Liver (tissue), 9 donors: ENCODE measurements around the gene ROPN1L. TPM values are rescaled to one million over a fixed set of nuclear protein-coding genes. Genes with fewer than 3 reads are reported as not detected.

Experiments
- DNase-seq: peaks from one replicate; pipeline ENCODE4 v3.0.0-alpha.2; 2017; ENCODE audit warnings: low spot score
- H3K27ac ChIP-seq, 2 donors: one replicate each; pipeline ENCODE4 v1.7.0; 2013; ENCODE audit warnings: inconsistent platforms in 2 of 2, low read length in 2 of 2, control low read depth in 1 of 2, low read depth in 1 of 2, mild to moderate bottlenecking in 1 of 2
- H3K27me3 ChIP-seq, 4 donors: one replicate each; pipeline versions ENCODE4 v1.6.1 to v1.7.0; 2013; ENCODE audit warnings: low read length in 3 of 4, inconsistent platforms in 1 of 4, mild to moderate bottlenecking in 1 of 4, moderate library complexity in 1 of 4; ENCODE audit not compliant: control insufficient read depth in 4 of 4, insufficient read depth in 4 of 4
- H3K36me3 ChIP-seq, 4 donors: one replicate each; pipeline versions ENCODE4 v1.6.1 to v1.7.0; 2013; ENCODE audit warnings: low read length in 3 of 4, mild to moderate bottlenecking in 3 of 4, low read depth in 1 of 4, moderate library complexity in 1 of 4; ENCODE audit not compliant: control insufficient read depth in 4 of 4, insufficient read depth in 3 of 4
- H3K4me1 ChIP-seq, 4 donors: one replicate each; pipeline versions ENCODE4 v1.6.1 to v1.7.0; 2013; ENCODE audit warnings: low read length in 3 of 4, mild to moderate bottlenecking in 3 of 4, moderate library complexity in 1 of 4; ENCODE audit not compliant: control insufficient read depth in 4 of 4, insufficient read depth in 4 of 4
- H3K4me3 ChIP-seq, 3 donors: one replicate each; pipeline versions ENCODE4 v1.6.1 to v1.7.0; 2013; ENCODE audit warnings: low read length in 3 of 3, control low read depth in 1 of 3, low read depth in 1 of 3, mild to moderate bottlenecking in 1 of 3
- H3K9ac ChIP-seq, 2 donors: one replicate each; pipeline ENCODE4 v1.7.0; 2013; ENCODE audit warnings: low read length in 2 of 2, mild to moderate bottlenecking in 2 of 2, moderate library complexity in 2 of 2, control low read depth in 1 of 2, low read depth in 1 of 2
- H3K9me3 ChIP-seq, 4 donors: one replicate each; pipeline versions ENCODE4 v1.6.1 to v1.7.0; 2013; ENCODE audit warnings: low read length in 3 of 4; ENCODE audit not compliant: control insufficient read depth in 4 of 4
- ATF3 ChIP-seq: IDR thresholded peaks from 2 replicates; pipeline ENCODE4 v1.6.1; 2016; ENCODE audit warnings: antibody characterized with exemption
- EGR1 ChIP-seq, 2 donors: IDR thresholded peaks; 2 replicates each; pipeline ENCODE4 v1.6.1; 2016 to 2018; ENCODE audit warnings: antibody characterized with exemption in 2 of 2, low read depth in 2 of 2
- FOXA1 ChIP-seq: IDR thresholded peaks from 2 replicates; pipeline ENCODE4 v1.6.1; 2016; ENCODE audit warnings: antibody characterized with exemption
- FOXA2 ChIP-seq: IDR thresholded peaks from 2 replicates; pipeline ENCODE4 v1.6.1; 2016; ENCODE audit warnings: antibody characterized with exemption
- GABPA ChIP-seq, 2 donors: IDR thresholded peaks in 1 of 2; conservative IDR thresholded peaks in 1 of 2; 2 replicates each; pipeline ENCODE4 v1.6.1; 2016; ENCODE audit warnings: antibody characterized with exemption in 2 of 2, mild to moderate bottlenecking in 1 of 2, moderate library complexity in 1 of 2
- HNF4A ChIP-seq, 2 donors: conservative IDR thresholded peaks; 2 replicates each; pipeline ENCODE4 v1.6.1; 2016; ENCODE audit warnings: antibody characterized with exemption in 2 of 2, mild to moderate bottlenecking in 2 of 2
- HNF4G ChIP-seq: IDR thresholded peaks from 2 replicates; pipeline ENCODE4 v1.6.1; 2016; ENCODE audit warnings: antibody characterized with exemption
- JUND ChIP-seq, 2 donors: IDR thresholded peaks; 2 replicates each; pipeline ENCODE4 v1.6.1; 2016; ENCODE audit warnings: antibody characterized with exemption in 2 of 2
- NR2F2 ChIP-seq: IDR thresholded peaks from 2 replicates; pipeline ENCODE4 v1.6.1; 2016; ENCODE audit warnings: antibody characterized with exemption
- RAD21 ChIP-seq, 2 donors: IDR thresholded peaks; 2 replicates each; pipeline ENCODE4 v1.6.1; 2016; ENCODE audit warnings: antibody characterized with exemption in 2 of 2, mild to moderate bottlenecking in 2 of 2
- RXRA ChIP-seq, 2 donors: IDR thresholded peaks; 2 replicates each; pipeline ENCODE4 v1.6.1; 2017 to 2018; ENCODE audit warnings: antibody characterized with exemption in 2 of 2, mild to moderate bottlenecking in 1 of 2
- SP1 ChIP-seq: IDR thresholded peaks from 2 replicates; pipeline ENCODE4 v1.6.1; 2018; ENCODE audit warnings: antibody characterized with exemption, mild to moderate bottlenecking
- YY1 ChIP-seq: IDR thresholded peaks from 2 replicates; pipeline ENCODE4 v1.6.1; 2016; ENCODE audit warnings: antibody characterized with exemption, mild to moderate bottlenecking
- whole genome bisulfite sequencing: extraction: QIAGEN DNeasy Blood & Tissue Kit; methylation state at CpG from one replicate; pipeline ENCODE4 v1.1.7; 2013; 5-methylcytosine and 5-hydroxymethylcytosine counted together
- polyA plus RNA-seq, 2 donors: library from polyadenylated mRNA; stranded (reverse) in 1 of 2; unstranded in 1 of 2; fragments of 200-250 nt in 1 of 2; fragments of >200 nt in 1 of 2; fragmentation: Nextera tagmentation in 1 of 2; extraction: Ambion mirVana in 1 of 2; gene quantifications; one replicate each; pipeline versions ENCODE4 v1.2.1 to v1.2.3, GENCODE V29; 2013 to 2015
- total RNA-seq, 2 donors: library from RNA; depleted of rRNA; stranded (reverse); fragments of >200 nt; gene quantifications; one replicate each; pipeline ENCODE4 v1.2.3, GENCODE V29; 2014
- TF ChIP-seq, protein P1 (sequence below): IDR thresholded peaks from 2 replicates; pipeline ENCODE4 v1.6.1; 2016; ENCODE audit warnings: antibody characterized with exemption, mild to moderate bottlenecking
- donor health status: healthy.
- donor health status: healthy.
- donor health status: healthy.
- donor health status: healthy.
- donor health status: healthy.

ROPN1L gene
- total and polyA plus RNA-seq, 4 donors: 0.25 to 1.3 (median 0.87) TPM

DNA sequence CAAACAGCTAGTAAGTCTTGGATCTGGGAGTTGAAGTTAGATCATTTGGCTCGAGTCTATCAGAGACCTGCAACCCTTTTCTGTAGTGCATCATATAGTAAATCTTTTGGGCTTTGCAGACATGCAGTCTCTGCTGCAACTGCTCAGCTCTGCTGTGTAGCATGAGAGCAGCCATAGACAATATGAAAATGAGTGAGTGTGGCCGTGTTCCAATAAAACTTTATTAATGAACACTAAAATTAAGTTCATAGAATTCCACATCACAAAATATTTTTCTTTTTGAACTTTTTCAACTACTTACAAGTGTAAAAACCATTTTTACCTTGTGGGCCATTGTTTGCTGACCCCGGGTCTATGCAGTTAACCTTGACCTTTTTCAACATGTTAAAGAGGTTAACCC is 35.2 kb downstream of the ROPN1L start:
- TF ChIP-seq JUND (IDR thresholded peaks at IDR 0.05): no peak
- no peak for TF ChIP-seq SP1
- no peak for TF ChIP-seq RAD21 (IDR thresholded peaks at IDR 0.05)
- TF ChIP-seq HNF4G: no peak
- no peak for TF ChIP-seq NR2F2
- no peak for TF ChIP-seq FOXA1
- Histone ChIP-seq H3K9ac (no peak overlapping the region), H3K4me3 (no peak overlapping the region), H3K9me3 (peaks cover 0 to 5% (median 2%) of the 10 kb centered on the region in 4 donors), H3K27ac (no peak overlapping the region), H3K36me3 (no peaks in the 10 kb centered on the region), H3K4me1 (no peaks in the 10 kb centered on the region), H3K27me3 (no peaks in the 10 kb centered on the region)
- 79% methylated on average over 3 of the region's 3 CpGs for WGBS
- no peak for DNase-seq

DNA sequence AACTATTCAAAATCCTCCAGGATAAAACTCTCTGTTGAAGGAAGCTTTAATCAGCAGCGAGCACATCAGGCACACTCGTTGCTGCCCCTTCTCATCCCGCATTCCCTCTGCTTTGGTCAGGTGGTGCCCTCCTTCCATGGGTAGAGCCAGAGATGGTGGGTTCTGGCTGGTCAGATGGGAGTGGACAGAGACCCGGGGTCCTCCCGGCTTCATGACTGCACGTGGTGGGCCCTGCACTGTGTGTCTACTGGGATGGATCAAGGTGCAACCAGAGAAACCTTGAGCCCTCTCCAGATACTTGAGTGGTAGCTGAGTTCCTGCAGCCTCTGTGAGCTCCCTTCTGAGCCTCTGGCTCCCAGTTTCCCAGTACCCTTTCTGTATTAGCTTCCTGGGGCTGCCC is 36.3 kb downstream of the ROPN1L start:
- Histone ChIP-seq H3K4me1 (no peaks in the 10 kb centered on the region), H3K27me3 (no peaks in the 10 kb centered on the region), H3K27ac (no peak overlapping the region), H3K9ac (no peak overlapping the region), H3K9me3 (peaks cover 0 to 5% (median 2%) of the 10 kb centered on the region in 4 donors), H3K4me3 (no peak overlapping the region), H3K36me3 (no peaks in the 10 kb centered on the region)
- TF ChIP-seq HNF4A (conservative IDR thresholded peaks at IDR 0.05): no peak
- no peak for TF ChIP-seq EGR1 (IDR thresholded peaks at IDR 0.05; ENCODE audit: low read depth in 2 of 2)
- no peak for TF ChIP-seq SP1
- no peak for TF ChIP-seq HNF4G
- TF ChIP-seq FOXA1: no peak
- TF ChIP-seq ATF3: no peak
- TF ChIP-seq RXRA (IDR thresholded peaks at IDR 0.05): no peak
- TF ChIP-seq, protein P1, sequence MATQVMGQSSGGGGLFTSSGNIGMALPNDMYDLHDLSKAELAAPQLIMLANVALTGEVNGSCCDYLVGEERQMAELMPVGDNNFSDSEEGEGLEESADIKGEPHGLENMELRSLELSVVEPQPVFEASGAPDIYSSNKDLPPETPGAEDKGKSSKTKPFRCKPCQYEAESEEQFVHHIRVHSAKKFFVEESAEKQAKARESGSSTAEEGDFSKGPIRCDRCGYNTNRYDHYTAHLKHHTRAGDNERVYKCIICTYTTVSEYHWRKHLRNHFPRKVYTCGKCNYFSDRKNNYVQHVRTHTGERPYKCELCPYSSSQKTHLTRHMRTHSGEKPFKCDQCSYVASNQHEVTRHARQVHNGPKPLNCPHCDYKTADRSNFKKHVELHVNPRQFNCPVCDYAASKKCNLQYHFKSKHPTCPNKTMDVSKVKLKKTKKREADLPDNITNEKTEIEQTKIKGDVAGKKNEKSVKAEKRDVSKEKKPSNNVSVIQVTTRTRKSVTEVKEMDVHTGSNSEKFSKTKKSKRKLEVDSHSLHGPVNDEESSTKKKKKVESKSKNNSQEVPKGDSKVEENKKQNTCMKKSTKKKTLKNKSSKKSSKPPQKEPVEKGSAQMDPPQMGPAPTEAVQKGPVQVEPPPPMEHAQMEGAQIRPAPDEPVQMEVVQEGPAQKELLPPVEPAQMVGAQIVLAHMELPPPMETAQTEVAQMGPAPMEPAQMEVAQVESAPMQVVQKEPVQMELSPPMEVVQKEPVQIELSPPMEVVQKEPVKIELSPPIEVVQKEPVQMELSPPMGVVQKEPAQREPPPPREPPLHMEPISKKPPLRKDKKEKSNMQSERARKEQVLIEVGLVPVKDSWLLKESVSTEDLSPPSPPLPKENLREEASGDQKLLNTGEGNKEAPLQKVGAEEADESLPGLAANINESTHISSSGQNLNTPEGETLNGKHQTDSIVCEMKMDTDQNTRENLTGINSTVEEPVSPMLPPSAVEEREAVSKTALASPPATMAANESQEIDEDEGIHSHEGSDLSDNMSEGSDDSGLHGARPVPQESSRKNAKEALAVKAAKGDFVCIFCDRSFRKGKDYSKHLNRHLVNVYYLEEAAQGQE: no peak
- no peak for TF ChIP-seq FOXA2
- TF ChIP-seq GABPA (IDR thresholded peaks at IDR 0.05 in 1 of 2, conservative IDR thresholded peaks at IDR 0.05 in 1 of 2): no peak
- no peak for TF ChIP-seq RAD21 (IDR thresholded peaks at IDR 0.05)
- no peak for TF ChIP-seq YY1
- no peak for DNase-seq
- WGBS: 91% methylated on average over 6 of the region's 6 CpGs

DNA sequence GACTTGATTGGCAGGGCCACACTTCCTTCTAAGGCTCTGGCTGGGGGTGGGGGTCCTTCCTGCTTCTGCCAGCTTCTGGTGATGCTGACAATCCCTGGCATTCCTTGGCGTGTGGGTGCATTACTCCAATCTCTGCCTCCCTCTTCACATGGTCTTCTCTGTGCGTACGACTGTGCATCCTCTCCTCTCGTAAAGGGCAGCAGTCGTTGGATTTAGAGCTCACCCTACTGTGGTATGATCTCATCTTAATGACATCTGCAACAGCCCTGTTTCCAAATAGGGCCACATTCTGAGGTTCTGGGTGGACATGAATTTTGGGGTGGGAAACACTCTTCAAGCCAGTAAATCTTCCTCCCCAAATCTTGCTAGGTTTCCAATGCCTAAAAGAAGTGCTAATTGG is 36.8 kb downstream of the ROPN1L start:
- H3K27ac ChIP-seq: no peak overlapping the region
- H3K4me3 ChIP-seq: no peak overlapping the region
- H3K9me3 ChIP-seq: peaks cover 0 to 5% (median 2%) of the 10 kb centered on the region in 4 donors
- no peak for DNase-seq
- no peaks in the 10 kb centered on the region for H3K4me1 ChIP-seq
- H3K36me3 ChIP-seq: no peaks in the 10 kb centered on the region
- no peak overlapping the region for H3K9ac ChIP-seq
- no peak for TF ChIP-seq RAD21 (IDR thresholded peaks at IDR 0.05)
- TF ChIP-seq GABPA (IDR thresholded peaks at IDR 0.05 in 1 of 2, conservative IDR thresholded peaks at IDR 0.05 in 1 of 2): no peak
- H3K27me3 ChIP-seq: peaks cover 0 to 2% (median 0%) of the 10 kb centered on the region in 4 donors
- WGBS: 79% methylated on average over 5 of the region's 5 CpGs
